GM19099 (cell line): ENCODE measurements around the gene PNPLA2.

ENCODE experiments used
- POLR2A ChIP-seq: IDR thresholded peaks from 3 replicates; pipeline ENCODE4 v1.6.1; 2011; ENCODE audit warnings: low read depth; ENCODE audit not compliant: insufficient read length; ENCODE audit errors: extremely low read depth

PNPLA2 gene

DNA sequence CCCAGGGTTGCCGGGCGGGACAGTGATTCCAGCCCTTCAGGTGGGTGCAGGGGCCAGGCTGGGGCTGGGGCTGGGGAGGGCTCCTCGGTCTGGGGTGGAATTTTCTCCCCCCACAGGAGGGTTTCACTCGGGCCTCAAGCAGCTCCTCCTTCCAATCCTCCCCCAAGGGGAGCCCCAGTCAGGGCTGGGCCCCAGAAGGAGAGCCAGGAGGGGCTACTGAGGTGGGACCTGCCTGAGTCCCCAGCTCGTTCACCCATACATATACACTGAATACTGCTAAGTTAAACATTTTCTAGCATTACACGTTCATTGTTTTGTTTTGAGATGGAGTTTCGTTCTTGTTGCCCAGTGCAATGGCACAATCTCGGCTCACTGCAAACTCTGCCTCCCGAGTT, 7.5 kb downstream of the PNPLA2 start:
- no peak for TF ChIP-seq POLR2A

DNA sequence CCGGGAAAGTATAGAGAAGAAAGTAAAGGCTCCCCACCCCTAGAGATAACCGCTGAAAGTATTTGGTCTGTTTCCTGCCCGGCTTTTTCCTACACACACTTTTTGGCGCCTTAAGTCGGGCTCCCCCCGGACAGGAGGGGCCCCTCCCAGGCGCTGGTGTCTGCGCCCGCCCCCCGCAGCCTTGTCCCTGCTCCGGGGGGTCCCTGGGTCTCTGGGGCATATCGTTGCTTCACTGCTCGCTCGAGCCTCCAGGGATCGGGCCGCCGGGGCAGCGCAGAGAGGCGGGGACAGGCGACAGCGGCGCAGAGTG, 8.1 kb downstream of the PNPLA2 start:
- no peak for TF ChIP-seq POLR2A

DNA sequence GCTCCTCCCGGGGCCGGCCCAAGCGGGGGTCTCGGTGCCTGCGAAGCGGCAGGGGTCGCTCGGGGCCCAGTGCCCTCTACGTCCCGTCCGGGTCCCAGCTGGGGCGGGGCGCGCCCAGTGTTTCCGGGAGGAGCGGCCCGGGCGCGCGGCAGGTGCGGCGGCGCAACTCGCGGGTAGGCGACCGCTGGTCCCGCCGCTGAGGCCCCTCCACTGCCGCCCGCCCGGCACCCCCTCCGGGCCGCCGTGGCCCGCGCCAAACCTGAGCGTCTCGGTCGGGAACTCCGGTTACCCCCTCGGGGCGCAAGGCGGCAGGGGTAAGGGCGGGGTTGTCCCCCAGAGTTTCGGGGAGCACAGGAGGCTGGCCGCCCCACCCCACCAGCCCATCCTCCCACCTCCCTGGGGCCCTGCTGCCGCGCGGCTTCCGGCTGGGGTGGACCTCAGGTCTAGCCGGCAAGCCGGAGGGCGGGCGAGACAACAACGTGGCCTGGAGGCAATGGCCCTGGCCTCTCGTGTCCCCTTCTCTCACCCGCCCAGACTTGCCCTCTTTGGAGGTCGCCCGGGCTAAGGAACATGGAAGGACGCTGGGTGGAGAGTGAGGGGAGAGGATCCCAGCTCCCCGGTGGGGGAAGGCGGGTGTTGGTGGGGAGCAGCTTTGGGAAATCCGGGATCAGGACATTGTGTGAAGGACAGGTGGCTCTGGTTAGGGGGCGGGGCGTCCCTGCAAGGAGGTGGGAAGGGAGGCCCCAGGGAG, 8.6 kb downstream of the PNPLA2 start:
- peak; percentile 27 for TF ChIP-seq POLR2A

DNA sequence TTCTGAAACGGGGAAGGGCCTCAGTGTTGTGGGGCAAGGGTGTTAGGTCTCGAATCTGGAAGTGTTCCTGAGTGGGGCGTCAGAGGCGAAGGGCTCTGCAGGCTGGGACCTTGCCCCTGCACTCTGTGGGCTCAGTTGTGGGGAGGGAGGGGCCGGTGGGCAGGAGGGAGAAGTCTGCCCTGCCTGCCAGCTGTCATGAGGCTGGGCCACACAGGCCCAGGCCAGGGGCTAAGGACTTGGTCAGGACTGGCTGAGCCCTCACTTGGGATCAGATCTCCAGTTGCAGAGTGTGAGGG, 9.1 kb downstream of the PNPLA2 start, which contains the start of gene CRACR2B:
Gene CRACR2B, plus strand, starts transcription at position 23 of the 296 bp plus-strand sequence. CDS start 689 bp downstream, outside the sequence.
- no peak for TF ChIP-seq POLR2A

DNA sequence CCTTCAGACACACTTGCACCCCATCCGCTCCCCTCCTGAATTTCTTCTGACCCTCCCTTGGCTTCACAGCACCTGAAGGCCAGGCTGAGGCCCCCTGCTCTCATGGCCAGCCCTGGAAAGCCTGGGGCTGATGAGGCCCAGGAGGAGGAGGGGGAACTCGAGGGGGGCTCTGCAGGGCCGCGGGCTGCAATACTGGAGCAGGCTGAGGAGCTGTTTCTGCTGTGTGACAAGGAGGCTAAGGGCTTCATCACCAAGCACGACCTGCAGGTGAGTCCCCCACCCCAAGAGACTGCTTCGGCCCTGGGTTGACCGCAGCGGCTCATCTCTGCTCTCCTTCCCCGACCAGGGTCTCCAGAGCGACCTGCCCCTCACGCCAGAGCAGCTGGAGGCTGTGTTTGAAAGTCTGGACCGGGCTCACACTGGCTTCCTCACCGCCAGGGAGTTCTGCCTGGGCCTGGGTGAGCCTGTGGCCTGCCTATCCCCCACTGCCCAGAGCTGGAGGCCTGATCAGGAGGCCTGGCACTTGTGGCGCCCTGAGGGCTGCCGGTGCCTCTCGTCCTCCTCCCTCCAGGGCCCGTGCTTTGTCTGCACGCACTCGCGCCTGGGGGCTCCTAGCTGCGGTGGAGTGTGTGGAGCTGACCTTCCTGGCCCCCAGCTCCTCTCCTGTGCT, 9.9 kb downstream of the PNPLA2 start:
- no peak for TF ChIP-seq POLR2A

DNA sequence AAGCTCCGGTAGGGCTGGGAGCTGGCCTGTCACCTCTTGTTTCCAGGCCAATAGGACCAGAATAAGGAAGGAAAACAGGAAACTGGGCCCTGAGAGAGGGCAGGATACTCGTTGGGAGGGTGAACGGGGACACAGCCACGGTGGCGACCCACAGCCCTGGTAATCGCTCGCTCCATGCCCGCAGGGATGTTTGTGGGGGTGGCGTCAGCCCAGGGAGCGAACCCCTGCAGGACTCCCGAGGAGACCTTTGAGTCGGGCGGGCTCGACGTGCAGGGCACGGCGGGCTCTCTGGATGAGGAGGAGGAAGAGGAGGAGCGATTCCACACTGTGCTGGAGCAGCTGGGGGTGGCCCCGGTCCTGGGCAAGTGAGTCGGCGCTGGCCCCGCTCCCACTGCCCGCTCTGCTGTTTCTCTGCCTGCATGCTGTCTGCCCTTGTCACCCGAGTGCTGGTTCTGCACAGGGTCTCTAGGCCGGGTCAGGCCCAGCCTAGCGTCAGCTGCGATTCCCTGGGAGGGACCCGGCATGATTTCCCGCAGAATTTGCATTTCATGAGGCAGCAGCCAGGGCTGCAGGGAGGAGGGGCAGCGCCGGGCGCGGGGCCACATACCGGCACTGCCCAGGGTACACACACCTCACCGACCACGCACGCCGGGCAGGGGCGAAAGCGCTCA, 10.6 kb downstream of the PNPLA2 start:
- TF ChIP-seq POLR2A: no peak

DNA sequence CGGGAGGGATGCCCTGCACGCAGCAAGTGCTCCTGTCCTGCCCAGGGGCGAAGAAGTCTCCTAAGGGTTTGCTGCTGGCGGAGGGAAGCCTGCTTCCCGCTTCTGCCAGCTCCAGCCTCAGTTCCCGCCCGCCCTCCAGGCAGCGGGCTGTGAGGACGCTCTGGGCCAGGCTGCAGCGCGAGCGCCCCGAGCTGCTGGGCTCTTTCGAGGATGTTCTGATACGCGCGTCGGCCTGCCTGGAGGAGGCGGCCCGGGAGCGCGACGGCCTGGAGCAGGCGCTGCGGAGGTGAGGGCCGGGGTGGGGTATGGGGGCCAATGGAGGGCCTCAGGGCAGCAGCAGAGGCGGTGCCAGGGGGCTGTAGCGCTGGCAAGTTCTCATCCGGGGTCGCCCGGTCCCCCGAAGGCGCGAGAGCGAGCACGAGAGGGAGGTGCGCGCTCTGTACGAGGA, 11.2 kb downstream of the PNPLA2 start:
- no peak for TF ChIP-seq POLR2A

DNA sequence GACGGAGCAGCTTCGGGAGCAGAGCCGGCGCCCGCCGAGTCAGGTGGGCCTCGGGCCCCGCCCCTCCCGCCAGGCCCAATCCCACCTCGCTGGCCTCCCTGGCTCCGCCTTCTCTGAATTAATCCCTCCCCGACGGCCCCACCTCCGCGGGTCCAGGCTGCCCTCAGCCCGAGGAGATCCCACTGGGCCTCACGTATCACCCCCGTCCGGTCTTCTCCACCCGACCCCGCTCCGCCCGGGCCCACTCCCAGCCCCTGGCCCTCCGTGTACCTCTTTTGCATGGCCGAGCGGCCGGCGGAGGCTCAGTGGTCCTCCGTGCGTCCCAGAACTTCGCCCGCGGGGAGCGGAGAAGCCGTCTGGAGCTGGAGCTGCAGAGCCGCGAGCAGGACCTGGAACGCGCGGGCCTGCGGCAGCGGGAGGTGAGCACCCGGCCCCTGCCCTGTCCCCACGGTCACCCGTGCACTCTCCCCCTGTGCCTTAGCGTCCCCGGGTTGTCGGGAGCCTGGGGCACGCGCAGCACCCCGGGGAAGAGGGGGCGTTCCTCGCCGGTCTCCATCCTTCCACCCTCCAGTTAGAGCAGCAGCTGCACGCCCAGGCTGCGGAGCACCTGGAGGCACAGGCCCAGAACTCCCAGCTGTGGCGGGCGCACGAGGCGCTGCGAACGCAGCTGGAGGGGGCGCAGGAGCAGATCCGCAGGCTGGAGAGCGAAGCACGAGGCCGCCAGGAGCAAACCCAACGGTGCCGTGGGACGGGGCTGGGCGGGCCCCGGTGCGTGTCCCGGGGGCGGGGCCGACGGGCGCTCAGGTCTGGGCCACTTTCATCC, 11.8 kb downstream of the PNPLA2 start:
- TF ChIP-seq POLR2A: no peak

DNA sequence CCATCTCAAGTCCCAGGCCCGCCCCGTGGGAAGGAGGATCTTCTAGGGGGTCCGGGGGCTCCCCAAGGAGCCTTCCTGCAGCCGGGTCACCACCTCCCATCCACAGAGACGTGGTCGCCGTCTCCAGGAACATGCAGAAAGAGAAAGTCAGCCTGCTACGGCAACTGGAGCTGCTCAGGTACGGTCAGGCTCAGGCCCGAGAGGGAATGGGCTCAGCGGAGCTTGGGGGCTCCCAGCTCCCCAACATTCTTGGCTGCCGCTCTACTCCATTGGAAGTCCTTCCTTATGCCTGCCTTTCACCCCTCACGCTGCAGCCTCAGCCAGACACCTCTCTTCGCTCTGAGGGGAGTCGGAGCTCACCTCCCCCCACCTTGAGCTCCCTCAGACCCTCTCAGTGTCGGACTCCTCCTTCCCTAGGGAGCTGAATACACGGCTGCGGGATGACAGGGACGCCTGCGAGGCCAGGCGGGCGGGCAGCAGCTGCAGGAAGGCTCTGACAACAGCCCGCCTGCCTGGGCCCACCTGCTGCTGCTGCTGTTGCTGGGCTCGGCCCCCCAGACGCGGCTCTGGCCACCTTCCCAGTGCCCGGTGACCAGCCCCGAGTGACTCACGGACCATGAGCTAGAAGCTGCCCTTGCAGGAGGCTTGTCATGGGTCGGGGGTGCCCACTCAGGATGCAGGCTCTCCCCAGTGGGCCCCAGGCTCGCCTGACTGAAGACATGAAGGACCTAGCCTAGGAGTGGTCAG, 12.6 kb downstream of the PNPLA2 start:
- no peak for TF ChIP-seq POLR2A

DNA sequence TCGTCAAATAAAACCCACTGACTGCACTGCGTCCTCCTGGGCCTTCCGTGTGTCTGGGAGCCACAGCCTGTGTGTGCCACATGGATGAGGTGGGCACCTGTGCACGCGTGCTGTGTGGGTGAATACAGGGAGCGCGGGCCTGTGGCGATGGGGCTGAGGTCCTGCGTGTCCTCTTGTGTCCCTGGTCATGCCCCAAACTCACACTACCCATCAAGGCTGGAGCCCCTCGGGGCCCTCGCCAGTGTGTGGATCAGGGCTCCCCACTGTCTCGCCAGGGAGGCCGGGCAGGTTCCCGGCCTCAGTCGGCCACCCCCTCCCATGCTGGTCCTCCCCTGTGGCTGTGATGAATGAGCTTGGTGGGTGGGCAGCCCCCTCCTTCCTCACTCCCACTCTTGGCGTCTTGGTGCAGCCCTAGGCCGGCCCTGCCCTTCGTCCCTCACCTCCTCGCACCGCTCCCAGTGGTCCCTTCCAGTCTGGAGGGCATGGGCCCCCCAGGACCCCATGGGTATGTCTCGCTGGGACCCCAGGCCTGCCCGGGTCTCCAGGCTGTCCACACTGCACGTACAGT, 13.3 kb downstream of the PNPLA2 start:
- no peak for TF ChIP-seq POLR2A

DNA sequence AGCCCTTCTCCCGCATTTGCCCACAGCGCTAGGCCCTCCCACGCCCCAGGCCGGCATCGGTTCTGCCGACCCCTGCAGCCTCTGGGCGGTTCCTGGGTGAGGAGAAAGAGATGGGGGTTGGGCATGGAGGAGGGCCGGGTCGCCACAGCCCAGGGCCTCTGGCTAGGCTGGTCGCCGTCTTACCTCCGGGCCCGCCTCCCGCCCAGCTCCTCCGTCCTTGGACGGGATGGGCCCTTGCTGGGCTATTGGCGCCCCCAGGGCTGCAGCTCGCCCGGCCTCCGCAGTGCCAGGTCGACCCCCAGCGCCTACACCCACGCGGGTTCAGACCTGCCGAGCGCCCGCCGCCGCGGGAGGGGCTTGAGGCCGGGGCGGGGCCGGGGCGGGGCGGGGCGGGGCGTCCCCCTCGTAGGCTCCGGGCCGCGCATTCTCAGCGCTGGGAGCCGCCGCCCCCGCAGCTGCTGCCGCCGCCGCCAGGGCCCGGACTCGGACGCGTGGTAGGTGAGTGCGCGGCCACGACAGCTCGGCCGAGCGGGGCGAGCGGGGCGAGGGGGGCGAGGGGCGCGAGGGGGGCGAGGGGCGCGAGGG, 13.9 kb downstream of the PNPLA2 start, which contains the start of gene CD151:
Gene CD151, plus strand, starts transcription at position 424 of the 585 bp plus-strand sequence. CDS start 3,118 bp downstream, outside the sequence.
- TF ChIP-seq POLR2A: no peak

DNA sequence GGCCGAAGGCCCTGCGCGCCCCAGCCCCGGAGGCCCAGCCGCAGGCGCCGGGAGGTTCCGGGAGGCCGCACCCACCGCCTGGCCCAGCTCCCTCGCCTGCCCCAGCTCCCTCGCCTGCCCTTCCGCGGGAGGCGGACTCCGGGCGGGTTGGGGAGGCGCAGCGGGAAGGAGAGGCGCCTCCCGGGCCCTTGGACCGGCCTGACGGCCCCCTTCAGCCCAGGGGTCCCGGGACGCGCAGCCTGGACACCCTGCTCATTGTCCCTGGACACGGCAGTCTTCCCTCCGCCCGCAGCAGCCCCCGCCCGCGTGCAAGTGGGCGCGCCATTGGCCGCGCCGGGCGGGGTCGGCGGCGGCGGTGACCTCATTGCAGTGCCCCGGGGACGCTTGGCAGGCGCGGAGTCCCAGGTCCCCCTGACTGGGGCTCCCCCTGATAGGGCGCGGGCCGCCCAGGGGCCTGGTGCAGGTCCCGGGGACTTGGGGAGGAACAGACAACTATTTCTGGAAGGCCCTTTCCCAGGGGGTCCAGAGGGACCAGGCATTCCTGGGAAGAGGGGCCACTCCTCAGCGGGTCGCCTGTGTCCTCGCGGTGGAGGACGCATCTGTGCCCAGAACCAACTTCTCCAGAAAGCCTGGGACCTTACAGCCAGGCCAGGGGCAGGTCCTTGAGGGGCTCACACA, 14.5 kb downstream of the PNPLA2 start:
- TF ChIP-seq POLR2A: no peak

DNA sequence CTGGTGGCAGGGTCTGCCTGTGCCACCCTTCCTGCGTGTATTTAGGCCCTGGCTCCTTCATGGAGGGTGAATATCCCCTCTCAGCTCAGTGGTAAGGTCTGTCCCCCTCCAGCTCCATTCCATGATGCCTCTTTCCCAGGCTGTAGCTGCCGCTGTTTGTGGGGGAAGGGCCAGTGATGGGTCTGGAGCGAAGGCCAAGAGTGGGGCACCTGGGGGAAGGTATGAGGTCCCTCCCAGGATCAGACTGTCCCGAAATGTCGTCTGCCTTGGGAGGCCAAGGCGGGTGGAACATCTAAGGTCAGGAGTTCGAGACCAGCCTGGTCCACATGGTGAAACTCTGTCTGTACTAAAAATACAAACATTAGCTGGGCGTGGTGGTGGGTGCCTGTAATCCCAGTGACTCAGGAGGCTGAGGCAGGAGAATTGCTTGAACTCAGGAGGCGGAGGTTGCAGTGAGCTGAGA, 15.2 kb downstream of the PNPLA2 start:
- TF ChIP-seq POLR2A: no peak
